H1 (cell line): ENCODE results near the gene CNGA2. TPM values are rescaled to one million over a fixed set of nuclear protein-coding genes. Genes with fewer than 3 reads are reported as not detected.

Source experiments
- CTCF ChIA-PET: fragments of 300-600 bp; sonication (Branson Sonifier 250); formaldehyde crosslinking; loops from one replicate; lab custom pipeline; 2021; ENCODE audit not compliant: partially characterized antibody; lab: Charles Lee
- POLR2A ChIA-PET: fragments of 300-600 bp; sonication (Branson Sonifier 250); formaldehyde crosslinking; loops from one replicate; lab custom pipeline; 2021; ENCODE audit warnings: inconsistent platforms; ENCODE audit not compliant: partially characterized antibody; lab: Charles Lee
- DNase-seq, 2 experiments: peaks; one replicate each; pipeline versions ENCODE4 v3.0.0 to v3.0.0-alpha.2; 2010 to 2022; ENCODE audit warnings: low spot score in 2 of 2, low read depth in 1 of 2, mixed read lengths in 1 of 2
- FAIRE-seq: peaks from 2 replicates; lab custom pipeline; 2011; peaks lifted over from hg19 to GRCh38; lab: Jason Lieb, UNC
- H2AFZ ChIP-seq: 2 replicates; pipeline ENCODE4 v1.8.1; 2012; ENCODE audit warnings: low read length, inconsistent platforms
- H2AK5ac ChIP-seq: 2 replicates; pipeline ENCODE4 v1.6.1; 2013; ENCODE audit warnings: low read depth, low read length
- H2BK120ac ChIP-seq: replicated peaks from 2 replicates; pipeline ENCODE3; 2013; ENCODE audit warnings: low read depth, low read length, inconsistent platforms
- H2BK12ac ChIP-seq: 2 replicates; pipeline ENCODE4 v1.6.1; 2013; ENCODE audit warnings: low read depth, low read length
- H2BK15ac ChIP-seq: 2 replicates; pipeline ENCODE4 v1.6.1; 2013; ENCODE audit warnings: low read length
- H2BK20ac ChIP-seq: 2 replicates; pipeline ENCODE4 v1.6.1; 2013; ENCODE audit warnings: low read length
- H2BK5ac ChIP-seq: 2 replicates; pipeline ENCODE4 v1.6.1; 2013; ENCODE audit warnings: low read depth, low read length
- H3K14ac ChIP-seq: 2 replicates; pipeline ENCODE4 v1.6.1; 2013; ENCODE audit warnings: inconsistent platforms; ENCODE audit not compliant: insufficient read length
- H3K18ac ChIP-seq: 2 replicates; pipeline ENCODE4 v1.6.1; 2013; ENCODE audit warnings: low read length; ENCODE audit errors: extremely low read depth
- H3K23ac ChIP-seq: 2 replicates; pipeline ENCODE4 v1.6.1; 2013; ENCODE audit warnings: inconsistent platforms; ENCODE audit not compliant: insufficient read length
- H3K23me2 ChIP-seq: 2 replicates; pipeline ENCODE4 v1.6.1; 2013; ENCODE audit warnings: low read depth, low read length
- H3K27ac ChIP-seq: 2 replicates; pipeline ENCODE4 v1.6.1; 2011; ENCODE audit warnings: low read depth, low read length, inconsistent platforms
- H3K27me3 ChIP-seq, 4 experiments: replicated peaks in 1 of 4; 1 replicate in 1 of 4; 2 replicates in 3 of 4; pipeline versions ENCODE4 v1.6.1 to v1.8.1; 2011 to 2013; ENCODE audit warnings: low read length in 3 of 4, mild to moderate bottlenecking in 3 of 4, inconsistent platforms in 2 of 4, mixed read lengths in 2 of 4, moderate library complexity in 1 of 4; ENCODE audit not compliant: control insufficient read depth in 3 of 4, insufficient read depth in 3 of 4; ENCODE audit errors: extremely low read depth in 1 of 4
- H3K36me3 ChIP-seq, 4 experiments: 2 replicates each; pipeline versions ENCODE4 v1.6.1 to v1.8.1; 2011 to 2013; ENCODE audit warnings: mild to moderate bottlenecking in 4 of 4, low read length in 3 of 4, moderate library complexity in 2 of 4, control low read depth in 1 of 4, inconsistent platforms in 1 of 4; ENCODE audit not compliant: insufficient read depth in 4 of 4, control insufficient read depth in 2 of 4
- H3K4ac ChIP-seq: replicated peaks from 2 replicates; pipeline ENCODE3; 2013; ENCODE audit warnings: low read length, low read depth, mixed read lengths, inconsistent platforms; ENCODE audit not compliant: insufficient read length
- H3K4me1 ChIP-seq, 4 experiments: replicated peaks in 1 of 4; 1 replicate in 1 of 4; 2 replicates in 3 of 4; pipeline versions ENCODE4 v1.6.1 to v1.8.1; 2011 to 2013; ENCODE audit warnings: low read length in 3 of 4, inconsistent platforms in 2 of 4, mixed read lengths in 1 of 4; ENCODE audit not compliant: insufficient read depth in 4 of 4, control insufficient read depth in 3 of 4
- H3K4me2 ChIP-seq, 2 experiments: 2 replicates each; pipeline versions ENCODE4 v1.6.1 to v1.8.1; 2011 to 2013; ENCODE audit warnings: low read depth in 2 of 2, low read length in 2 of 2, control low read depth in 1 of 2, inconsistent platforms in 1 of 2, mild to moderate bottlenecking in 1 of 2; ENCODE audit not compliant: insufficient read depth in 1 of 2
- H3K4me3 ChIP-seq, 4 experiments: fragments of 200-600, 300-600 bp in 1 of 4; sonication (generic), shearing (Covaris generic), sonication (Bioruptor Twin) in 1 of 4; 2 replicates each; pipeline versions ENCODE4 v1.5.1 to v1.8.1; 2011 to 2016; ENCODE audit warnings: low read length in 4 of 4, low read depth in 3 of 4, control low read depth in 2 of 4, inconsistent platforms in 2 of 4, mild to moderate bottlenecking in 2 of 4, mixed read lengths in 1 of 4, moderate library complexity in 1 of 4; ENCODE audit not compliant: insufficient read depth in 2 of 4; ENCODE audit errors: extremely low read depth in 1 of 4
- H3K56ac ChIP-seq: replicated peaks from 2 replicates; pipeline ENCODE3; 2013; ENCODE audit warnings: low read depth, mild to moderate bottlenecking, mixed read lengths, low read length, inconsistent platforms; ENCODE audit not compliant: insufficient read length
- H3K79me1 ChIP-seq: 2 replicates; pipeline ENCODE4 v1.6.1; 2013; ENCODE audit warnings: low read depth, low read length, control low read depth
- H3K79me2 ChIP-seq, 2 experiments: 2 replicates each; pipeline versions ENCODE4 v1.6.1 to v1.8.1; 2012 to 2013; ENCODE audit warnings: low read length in 2 of 2, mild to moderate bottlenecking in 2 of 2, inconsistent platforms in 1 of 2; ENCODE audit not compliant: insufficient read depth in 2 of 2, control insufficient read depth in 1 of 2
- H3K9ac ChIP-seq, 4 experiments: replicated peaks in 1 of 4; 1 replicate in 1 of 4; 2 replicates in 3 of 4; pipeline versions ENCODE4 v1.6.1 to v1.8.1; 2011 to 2013; ENCODE audit warnings: low read depth in 3 of 4, low read length in 3 of 4, control low read depth in 2 of 4, mild to moderate bottlenecking in 2 of 4, moderate library complexity in 2 of 4, inconsistent platforms in 1 of 4; ENCODE audit errors: extremely low read depth in 1 of 4
- H3K9me3 ChIP-seq, 2 experiments: 2 replicates each; pipeline versions ENCODE4 v1.6.1 to v1.8.1; 2012 to 2013; ENCODE audit warnings: mild to moderate bottlenecking in 2 of 2, moderate library complexity in 2 of 2, control low read depth in 1 of 2, inconsistent platforms in 1 of 2, low read depth in 1 of 2, low read length in 1 of 2, mixed read lengths in 1 of 2; ENCODE audit not compliant: insufficient read depth in 2 of 2
- H4K20me1 ChIP-seq, 2 experiments: replicated peaks in 1 of 2; 2 replicates each; pipeline versions ENCODE3 to v1.8.1; 2011 to 2013; ENCODE audit warnings: inconsistent platforms in 2 of 2, low read length in 2 of 2, mild to moderate bottlenecking in 1 of 2; ENCODE audit not compliant: insufficient read depth in 2 of 2, control insufficient read depth in 1 of 2
- H4K5ac ChIP-seq: 2 replicates; pipeline ENCODE4 v1.6.1; 2013; ENCODE audit warnings: low read length, low read depth, mixed read lengths, inconsistent platforms; ENCODE audit not compliant: insufficient read length
- H4K8ac ChIP-seq: 2 replicates; pipeline ENCODE4 v1.8.0; 2013; ENCODE audit warnings: mild to moderate bottlenecking, moderate library complexity, low read length, inconsistent platforms; ENCODE audit not compliant: insufficient read depth; ENCODE audit errors: extremely low read depth
- H4K91ac ChIP-seq: replicated peaks from 2 replicates; pipeline ENCODE3; 2013; ENCODE audit warnings: low read length, mixed read lengths, inconsistent platforms; ENCODE audit not compliant: insufficient read length
- E2F6 ChIP-seq: IDR thresholded peaks from 2 replicates; pipeline ENCODE4 v1.6.1; 2012; ENCODE audit warnings: inconsistent platforms
- GABPA ChIP-seq: IDR thresholded peaks from 2 replicates; pipeline ENCODE4 v1.6.1; 2011; ENCODE audit warnings: mild to moderate bottlenecking, low read length, moderate library complexity, borderline replicate concordance; ENCODE audit not compliant: insufficient read depth
- NANOG ChIP-seq: IDR thresholded peaks from 2 replicates; pipeline ENCODE4 v1.6.1; 2011; ENCODE audit warnings: low read length, low read depth, mild to moderate bottlenecking, inconsistent platforms; ENCODE audit not compliant: insufficient read depth, poor library complexity, severe bottlenecking
- SP2 ChIP-seq: IDR thresholded peaks from 2 replicates; pipeline ENCODE4 v1.6.1; 2012; ENCODE audit warnings: mild to moderate bottlenecking, low read length, inconsistent platforms
- WGBS, 2 experiments: shearing (Covaris generic) in 1 of 2; methylation state at CpG; one replicate each; pipeline versions ENCODE4 v1.1.6 to v1.1.7; 2013 to 2015; ENCODE audit warnings: low lambda C conversion rate in 2 of 2, mixed read lengths in 2 of 2, inconsistent platforms in 1 of 2, low coverage in 1 of 2, missing lambda C conversion rate in 1 of 2; ENCODE audit not compliant: insufficient replicate concordance in 2 of 2, insufficient coverage in 1 of 2, insufficient read length in 1 of 2; ENCODE audit errors: extremely low coverage in 1 of 2, missing lambda C conversion rate in 1 of 2; 5-methylcytosine and 5-hydroxymethylcytosine counted together
- polyA plus RNA-seq, 7 experiments: library from polyadenylated mRNA; depleted of rRNA in 3 of 7; stranded (reverse) in 5 of 7; unstranded in 2 of 7; fragments of >200 nt in 5 of 7; fragments of 200-250 nt in 2 of 7; gene quantifications; 1 replicate in 5 of 7; 2 replicates in 1 of 7; 4 replicates in 1 of 7; pipeline versions ENCODE4 v1.2.1 to v1.2.3, GENCODE V29; 2011 to 2013; ENCODE audit warnings: missing spikeins in 2 of 7, mixed read lengths in 2 of 7
- total RNA-seq: library from RNA; stranded (reverse); fragmentation: NEBNext Ultra II Directional; extraction: Animal tissue kit (Norgen Biotek cat#: 25700); gene quantifications from 2 replicates; pipeline ENCODE4 v1.2.1, GENCODE V29; 2021
- TF ChIP-seq, protein P1 (sequence below): IDR thresholded peaks from 2 replicates; pipeline ENCODE4 v1.6.1; 2011; ENCODE audit warnings: low read length, improper control_type of control experiment

CNGA2 gene
- total and polyA plus RNA-seq, 2 of the 8 experiments (the other 6 are each of a cell fraction or from before 2014, with no cell fraction given) = not detected

- Histone ChIP-seq H4K8ac (no peak overlapping the region), H3K4me2 (no peak overlapping the region), H3K79me2 (no peaks in the 10 kb centered on the region), H3K4me3 (no peak overlapping the region), H3K9me3 (no peaks in the 10 kb centered on the region), H3K18ac (no peak overlapping the region), H2BK120ac (no peak overlapping the region), H4K20me1 (no peaks in the 10 kb centered on the region), H3K14ac (no peak overlapping the region), H4K91ac (no peak overlapping the region), H2BK20ac (no peak overlapping the region), H3K4ac (no peak overlapping the region), H2AFZ (no peak overlapping the region), H3K36me3 (no peaks in the 10 kb centered on the region), H3K27me3 (no peaks in the 10 kb centered on the region), H3K56ac (no peak overlapping the region), H3K27ac (no peak overlapping the region), H2BK15ac (no peak overlapping the region), H2AK5ac (no peak overlapping the region), H3K9ac (no peak overlapping the region), H3K23ac (no peak overlapping the region), H4K5ac (no peak overlapping the region), H2BK5ac (no peak overlapping the region), H3K23me2 (no peaks in the 10 kb centered on the region), H3K79me1 (no peaks in the 10 kb centered on the region), H3K4me1 (no peaks in the 10 kb centered on the region), H2BK12ac (no peak overlapping the region)
- DNase-seq (no peak), FAIRE-seq (no peak)
- TF ChIP-seq GABPA (no peak), NANOG (no peak), E2F6 (no peak), SP2 (no peak)
- TF ChIP-seq, protein P1, sequence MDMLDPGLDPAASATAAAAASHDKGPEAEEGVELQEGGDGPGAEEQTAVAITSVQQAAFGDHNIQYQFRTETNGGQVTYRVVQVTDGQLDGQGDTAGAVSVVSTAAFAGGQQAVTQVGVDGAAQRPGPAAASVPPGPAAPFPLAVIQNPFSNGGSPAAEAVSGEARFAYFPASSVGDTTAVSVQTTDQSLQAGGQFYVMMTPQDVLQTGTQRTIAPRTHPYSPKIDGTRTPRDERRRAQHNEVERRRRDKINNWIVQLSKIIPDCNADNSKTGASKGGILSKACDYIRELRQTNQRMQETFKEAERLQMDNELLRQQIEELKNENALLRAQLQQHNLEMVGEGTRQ = no peak
- WGBS, 2 experiments = 93% methylated on average over 4 of the region's 11 CpGs; no CpG with 5 or more reads in 1 of the 2 experiments
- CTCF ChIA-PET = interaction anchor here (0.6 to 1.9 kb wide), 2 partner anchors 9 to 49 kb away, joined by 4 read pairs; no protein-coding TSS in a partner anchor
- POLR2A ChIA-PET = interaction anchor here (0.6 kb wide), 1 partner anchor 1040 kb away, joined by 3 read pairs; no protein-coding TSS in a partner anchor
Observed at GRCh38 chrX:151759041-151759708, 24.6 kb downstream of the CNGA2 start.
